CD14-positive monocyte (primary cell): ENCODE measurements around the gene MCF2L. TPM values are rescaled to one million over a fixed set of nuclear protein-coding genes. Genes with fewer than 3 reads are reported as not detected.

Experiments used
- DNase-seq, 3 donors: peaks; one replicate each; pipeline ENCODE4 v3.0.0-alpha.2; 2011 to 2022
- H2AFZ ChIP-seq: 2 replicates; pipeline ENCODE4 v1.6.0; 2012; ENCODE audit warnings: mild to moderate bottlenecking, low read depth, low read length, inconsistent platforms; ENCODE audit not compliant: insufficient read depth, poor library complexity, severe bottlenecking
- H3K27ac ChIP-seq, 2 donors: 1 replicate in 1 of 2; 2 replicates in 1 of 2; pipeline ENCODE4 v1.5.1; 2012 to 2013; ENCODE audit warnings: low read length in 2 of 2, control low read depth in 1 of 2, inconsistent platforms in 1 of 2, low read depth in 1 of 2, mild to moderate bottlenecking in 1 of 2
- H3K27me3 ChIP-seq, 2 donors: one replicate each; pipeline versions ENCODE4 v1.6.0 to v1.6.1; 2011 to 2013; ENCODE audit warnings: low read length in 2 of 2; ENCODE audit not compliant: control insufficient read depth in 2 of 2, insufficient read depth in 2 of 2
- H3K36me3 ChIP-seq, 2 donors: replicated peaks in 1 of 2; 1 replicate in 1 of 2; 2 replicates in 1 of 2; pipeline versions ENCODE4 v1.5.1 to v1.6.1; 2012 to 2013; ENCODE audit warnings: low read length in 2 of 2, control low read depth in 1 of 2, inconsistent platforms in 1 of 2, mild to moderate bottlenecking in 1 of 2; ENCODE audit not compliant: insufficient read depth in 2 of 2, control insufficient read depth in 1 of 2
- H3K4me1 ChIP-seq, 2 donors: 1 replicate in 1 of 2; 2 replicates in 1 of 2; pipeline versions ENCODE4 v1.5.1 to v1.6.1; 2012 to 2013; ENCODE audit warnings: low read length in 2 of 2, control low read depth in 1 of 2, inconsistent platforms in 1 of 2, mild to moderate bottlenecking in 1 of 2, moderate library complexity in 1 of 2; ENCODE audit not compliant: insufficient read depth in 2 of 2, control insufficient read depth in 1 of 2
- H3K4me2 ChIP-seq: replicated peaks from 2 replicates; pipeline ENCODE3; 2012; ENCODE audit warnings: low read length, moderate library complexity, mild to moderate bottlenecking; ENCODE audit not compliant: poor library complexity, severe bottlenecking; ENCODE audit errors: extremely low read depth
- H3K4me3 ChIP-seq, 3 experiments: fragments of 200-600 bp in 1 of 3; sonication (generic) in 1 of 3; replicated peaks in 1 of 3; 1 replicate in 2 of 3; 2 replicates in 1 of 3; pipeline ENCODE4 v1.5.1; 2011 to 2013; ENCODE audit warnings: low read length in 3 of 3, mild to moderate bottlenecking in 3 of 3, control low read depth in 2 of 3, low read depth in 2 of 3, inconsistent platforms in 1 of 3, moderate library complexity in 1 of 3
- H3K79me2 ChIP-seq: 2 replicates; pipeline ENCODE4 v1.6.0; 2012; ENCODE audit warnings: mild to moderate bottlenecking, control low read depth, inconsistent platforms, low read length, moderate library complexity; ENCODE audit not compliant: insufficient read depth
- H3K9ac ChIP-seq: 2 replicates; pipeline ENCODE4 v1.6.0; 2017; ENCODE audit warnings: low read length, mild to moderate bottlenecking; ENCODE audit not compliant: insufficient read depth, poor library complexity, severe bottlenecking
- H3K9me3 ChIP-seq, 2 donors: replicated peaks in 1 of 2; 1 replicate in 1 of 2; 2 replicates in 1 of 2; pipeline versions ENCODE4 v1.5.1 to v1.6.1; 2012 to 2013; ENCODE audit warnings: low read length in 2 of 2, control low read depth in 1 of 2; ENCODE audit not compliant: control insufficient read depth in 1 of 2, insufficient read depth in 1 of 2
- H4K20me1 ChIP-seq: 2 replicates; pipeline ENCODE4 v1.6.0; 2012; ENCODE audit warnings: mild to moderate bottlenecking, low read length, control low read depth, moderate library complexity; ENCODE audit not compliant: insufficient read depth
- H3K27ac Mint-ChIP-seq, 7 donors: one replicate each; pipeline ENCODE4 v1.8.0; 2020; ENCODE audit warnings: mild to moderate bottlenecking in 7 of 7, mixed read lengths in 7 of 7, moderate library complexity in 6 of 7, inconsistent platforms in 2 of 7
- H3K27me3 Mint-ChIP-seq, 3 donors: one replicate each; pipeline ENCODE4 v1.8.0; 2021 to 2022; ENCODE audit warnings: low read depth in 3 of 3, mild to moderate bottlenecking in 3 of 3, mixed read lengths in 3 of 3, moderate library complexity in 3 of 3, inconsistent platforms in 1 of 3
- H3K36me3 Mint-ChIP-seq, 2 donors: one replicate each; pipeline ENCODE4 v1.8.0; 2020; ENCODE audit warnings: mixed read lengths in 2 of 2, inconsistent platforms in 1 of 2, mild to moderate bottlenecking in 1 of 2
- H3K4me1 Mint-ChIP-seq: one replicate; pipeline ENCODE4 v1.8.0; 2020; ENCODE audit warnings: mild to moderate bottlenecking, mixed read lengths
- H3K4me3 Mint-ChIP-seq, 2 donors: one replicate each; pipeline ENCODE4 v1.8.0; 2020; ENCODE audit warnings: mild to moderate bottlenecking in 2 of 2, mixed read lengths in 2 of 2, moderate library complexity in 1 of 2
- H3K9me3 Mint-ChIP-seq, 7 donors: one replicate each; pipeline ENCODE4 v1.8.0; 2020 to 2022; ENCODE audit warnings: mixed read lengths in 7 of 7, mild to moderate bottlenecking in 6 of 7, moderate library complexity in 6 of 7, inconsistent platforms in 2 of 7
- WGBS: methylation state at CpG from one replicate; pipeline ENCODE4 v1.1.5; 2013; ENCODE audit warnings: missing lambda C conversion rate; ENCODE audit not compliant: insufficient coverage; 5-methylcytosine and 5-hydroxymethylcytosine counted together
- intact Hi-C, 2 donors: fragments of 100-400 bp; cut with micrococcal nuclease; formaldehyde crosslinking; loops; one replicate each; pipeline versions ENCODE4 v1.15.0 to v1.15.1; 2023
- polyA plus RNA-seq, 3 donors: library from polyadenylated mRNA; depleted of rRNA in 1 of 3; unstranded in 2 of 3; stranded (reverse) in 1 of 3; fragments of 300-500 nt in 2 of 3; fragments of >200 nt in 1 of 3; fragmentation: Illumina TruSeq in 2 of 3; gene quantifications; 1 replicate in 2 of 3; 2 replicates in 1 of 3; pipeline ENCODE4 v1.2.3, GENCODE V29; 2012 to 2021
- TF ChIP-seq, protein P1 (sequence below): fragments of 200-600 bp; IDR thresholded peaks from one replicate; pipeline ENCODE4 v1.8.0; 2022; ENCODE audit warnings: antibody characterized with exemption, mild to moderate bottlenecking

The MCF2L gene
- polyA plus RNA-seq, 3 donors = not detected

GRCh38 chr13:113124211-113124970 is 155.4 kb downstream of the MCF2L start:
- Mint-ChIP-seq H3K27me3 (peaks cover 16 to 27% (median 17%) of the 10 kb centered on the region in 3 donors), H3K9me3 (peaks cover 0 to 8% (median 3%) of the 10 kb centered on the region in 7 donors), H3K4me1 (peaks cover 4% of the 10 kb centered on the region), H3K27ac (no peak overlapping the region), H3K36me3 (no peaks in the 10 kb centered on the region), H3K4me3 (no peak overlapping the region)
- TF ChIP-seq, protein P1, sequence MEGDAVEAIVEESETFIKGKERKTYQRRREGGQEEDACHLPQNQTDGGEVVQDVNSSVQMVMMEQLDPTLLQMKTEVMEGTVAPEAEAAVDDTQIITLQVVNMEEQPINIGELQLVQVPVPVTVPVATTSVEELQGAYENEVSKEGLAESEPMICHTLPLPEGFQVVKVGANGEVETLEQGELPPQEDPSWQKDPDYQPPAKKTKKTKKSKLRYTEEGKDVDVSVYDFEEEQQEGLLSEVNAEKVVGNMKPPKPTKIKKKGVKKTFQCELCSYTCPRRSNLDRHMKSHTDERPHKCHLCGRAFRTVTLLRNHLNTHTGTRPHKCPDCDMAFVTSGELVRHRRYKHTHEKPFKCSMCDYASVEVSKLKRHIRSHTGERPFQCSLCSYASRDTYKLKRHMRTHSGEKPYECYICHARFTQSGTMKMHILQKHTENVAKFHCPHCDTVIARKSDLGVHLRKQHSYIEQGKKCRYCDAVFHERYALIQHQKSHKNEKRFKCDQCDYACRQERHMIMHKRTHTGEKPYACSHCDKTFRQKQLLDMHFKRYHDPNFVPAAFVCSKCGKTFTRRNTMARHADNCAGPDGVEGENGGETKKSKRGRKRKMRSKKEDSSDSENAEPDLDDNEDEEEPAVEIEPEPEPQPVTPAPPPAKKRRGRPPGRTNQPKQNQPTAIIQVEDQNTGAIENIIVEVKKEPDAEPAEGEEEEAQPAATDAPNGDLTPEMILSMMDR = no peak
- Histone ChIP-seq H3K9ac (no peak overlapping the region), H3K9me3 (no peaks in the 10 kb centered on the region), H3K27me3 (peaks cover 0 to 4% of the 10 kb centered on the region in 2 donors), H3K4me3 (no peak overlapping the region), H3K27ac (no peak overlapping the region), H3K4me2 (no peak overlapping the region), H3K4me1 (peaks cover 0 to under 1% of the 10 kb centered on the region in 2 donors), H3K36me3 (no peaks in the 10 kb centered on the region), H4K20me1 (no peaks in the 10 kb centered on the region), H2AFZ (no peak overlapping the region), H3K79me2 (no peaks in the 10 kb centered on the region)
- intact Hi-C loops = no loop called here
- no peak for DNase-seq
- WGBS = 93% methylated on average over 18 of the region's 19 CpGs

- H3K27ac Mint-ChIP-seq = no peak overlapping the region
- peaks cover 4 to 9% of the 10 kb centered on the region in 2 donors for H3K4me1 ChIP-seq
- H4K20me1 ChIP-seq = no peaks in the 10 kb centered on the region
- H3K4me1 Mint-ChIP-seq = peaks cover 10% of the 10 kb centered on the region
- WGBS = 98% methylated on average over 16 of the region's 19 CpGs
- TF ChIP-seq, protein P1 = no peak
- peaks cover 0 to 5% of the 10 kb centered on the region in 2 donors for H3K9me3 ChIP-seq
- no peaks in the 10 kb centered on the region for H3K79me2 ChIP-seq
- peaks cover 5 to 14% (median 9%) of the 10 kb centered on the region in 7 donors for H3K9me3 Mint-ChIP-seq
- H2AFZ ChIP-seq = no peak overlapping the region
- H3K27me3 Mint-ChIP-seq = peaks cover 16 to 37% (median 25%) of the 10 kb centered on the region in 3 donors
- intact Hi-C loops = no loop called here
- peaks cover 0 to 17% of the 10 kb centered on the region in 2 donors for H3K27me3 ChIP-seq
- no peak overlapping the region for H3K4me3 ChIP-seq
- no peak overlapping the region for H3K27ac ChIP-seq
- H3K36me3 ChIP-seq = no peaks in the 10 kb centered on the region
- H3K36me3 Mint-ChIP-seq = no peaks in the 10 kb centered on the region
- no peak overlapping the region for H3K4me2 ChIP-seq
- H3K9ac ChIP-seq = no peak overlapping the region
- H3K4me3 Mint-ChIP-seq = no peak overlapping the region
- no peak for DNase-seq
Observed at GRCh38 chr13:113125506-113126264, 156.7 kb downstream of the MCF2L start.
